Stimulated activated CD4-positive, alpha-beta T cell treated with anti-CD3 and anti-CD28 coated beads, Interleukin-12 subunit alpha, Interleukin-12 subunit beta, amount 100 ng/mL, for 24 hours (primary cell): ENCODE results near the gene SH3TC1.

Experiments
- DNase-seq, 2 experiments: peaks; one replicate each; pipeline ENCODE4 v3.0.0-alpha.2; 2020; ENCODE audit warnings: low read depth in 2 of 2

Gene SH3TC1

DNA sequence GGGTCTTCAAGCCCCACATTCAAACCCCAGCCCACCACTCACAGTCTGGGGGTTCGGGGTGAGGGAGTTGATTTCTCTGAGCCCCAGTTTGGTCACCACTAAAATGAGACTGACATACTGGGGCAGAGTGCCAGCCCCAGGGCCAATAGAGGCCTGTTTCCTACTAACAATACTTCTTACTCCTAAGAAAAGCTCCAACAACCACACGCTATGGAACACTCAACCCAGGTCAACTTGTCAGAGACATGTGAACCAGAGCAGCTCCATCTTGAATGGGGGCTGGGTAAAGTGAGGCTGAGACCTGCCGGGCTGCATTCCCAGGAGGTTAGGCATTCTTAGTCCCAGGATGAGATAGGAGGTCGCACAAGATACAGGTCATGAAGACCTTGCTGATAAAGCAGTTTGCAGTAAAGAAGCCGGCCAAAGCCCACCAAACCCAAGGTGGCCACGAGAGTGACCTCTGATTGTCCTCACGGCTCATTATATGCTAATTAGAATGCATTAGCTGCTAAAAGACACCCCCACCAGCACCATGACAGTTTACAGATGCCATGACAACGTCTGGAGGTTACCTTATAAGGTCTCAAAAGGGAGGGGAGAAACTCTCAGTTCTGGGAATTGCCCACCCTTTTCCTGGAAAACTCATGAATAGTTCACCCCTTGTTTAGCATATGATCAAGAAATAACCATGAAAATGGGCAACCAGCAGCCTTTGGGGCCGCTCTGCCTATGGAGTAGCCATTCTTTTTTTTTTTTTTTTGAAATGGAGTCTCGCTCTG, 43.9 kb downstream of the SH3TC1 start:
- DNase-seq, result no peak

DNA sequence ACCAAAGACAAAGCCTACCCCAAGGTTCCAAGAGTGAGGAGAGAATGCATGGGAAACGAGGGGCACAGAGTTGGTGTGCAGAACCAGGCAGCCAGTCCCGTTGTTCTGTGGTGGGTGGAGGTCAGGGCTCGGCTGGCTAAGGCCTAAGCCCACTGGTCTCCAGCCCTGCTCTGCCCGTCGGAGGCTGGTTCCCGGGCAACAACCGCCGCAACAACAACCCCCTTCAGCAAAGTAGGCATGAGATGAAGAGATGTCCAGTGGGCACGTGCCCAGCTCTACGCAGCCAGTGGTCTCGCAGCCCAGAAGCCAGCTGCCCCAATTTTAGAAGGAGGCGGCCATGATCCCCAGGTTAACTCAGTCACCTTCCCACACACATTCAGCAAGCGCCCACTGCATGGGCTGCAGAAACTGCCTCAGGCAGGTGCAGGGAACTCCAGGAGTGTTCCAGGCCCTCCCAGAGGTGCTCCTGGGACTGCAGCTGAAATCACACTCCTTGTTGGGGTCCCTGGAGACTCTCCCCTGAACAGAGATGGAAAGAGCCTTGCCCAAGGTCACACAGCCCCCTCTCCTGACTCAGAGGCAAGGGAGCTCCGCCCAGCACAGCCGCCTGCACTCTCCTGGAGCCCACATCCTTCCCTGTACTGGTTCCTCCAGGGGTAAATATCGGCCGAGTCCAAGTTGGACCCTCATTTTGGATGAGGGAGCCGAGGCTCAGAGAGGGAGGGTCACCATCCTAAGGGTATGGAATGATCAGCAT, 45.1 kb downstream of the SH3TC1 start:
- DNase-seq, result no peak

DNA sequence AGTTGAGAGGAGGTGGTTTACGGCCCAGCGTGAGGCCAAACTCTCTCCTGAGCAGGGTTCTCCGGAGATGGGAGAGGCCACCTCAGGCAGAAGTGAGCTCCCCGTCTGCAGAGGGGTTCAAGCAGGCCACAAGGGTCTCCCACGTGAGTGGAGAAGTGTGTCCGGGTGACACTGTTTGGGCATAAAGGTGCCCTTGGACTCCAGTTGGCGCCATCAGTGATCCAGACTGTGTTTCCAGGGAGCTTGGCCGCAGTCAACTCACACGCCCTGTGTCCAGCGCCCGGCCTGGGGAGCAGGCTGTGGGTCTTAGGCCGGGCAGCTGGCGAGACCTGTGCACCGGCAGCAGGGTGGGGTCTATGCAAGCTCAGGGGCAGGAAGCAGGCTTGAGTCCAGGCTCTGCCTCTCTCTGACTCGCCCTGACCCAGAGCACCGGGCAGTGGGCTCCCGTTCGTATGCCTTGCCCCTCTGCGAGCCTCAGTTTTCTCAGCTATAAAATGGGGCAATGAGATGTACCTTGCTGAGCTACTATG, 45.9 kb downstream of the SH3TC1 start:
- DNase-seq, result no peak

DNA sequence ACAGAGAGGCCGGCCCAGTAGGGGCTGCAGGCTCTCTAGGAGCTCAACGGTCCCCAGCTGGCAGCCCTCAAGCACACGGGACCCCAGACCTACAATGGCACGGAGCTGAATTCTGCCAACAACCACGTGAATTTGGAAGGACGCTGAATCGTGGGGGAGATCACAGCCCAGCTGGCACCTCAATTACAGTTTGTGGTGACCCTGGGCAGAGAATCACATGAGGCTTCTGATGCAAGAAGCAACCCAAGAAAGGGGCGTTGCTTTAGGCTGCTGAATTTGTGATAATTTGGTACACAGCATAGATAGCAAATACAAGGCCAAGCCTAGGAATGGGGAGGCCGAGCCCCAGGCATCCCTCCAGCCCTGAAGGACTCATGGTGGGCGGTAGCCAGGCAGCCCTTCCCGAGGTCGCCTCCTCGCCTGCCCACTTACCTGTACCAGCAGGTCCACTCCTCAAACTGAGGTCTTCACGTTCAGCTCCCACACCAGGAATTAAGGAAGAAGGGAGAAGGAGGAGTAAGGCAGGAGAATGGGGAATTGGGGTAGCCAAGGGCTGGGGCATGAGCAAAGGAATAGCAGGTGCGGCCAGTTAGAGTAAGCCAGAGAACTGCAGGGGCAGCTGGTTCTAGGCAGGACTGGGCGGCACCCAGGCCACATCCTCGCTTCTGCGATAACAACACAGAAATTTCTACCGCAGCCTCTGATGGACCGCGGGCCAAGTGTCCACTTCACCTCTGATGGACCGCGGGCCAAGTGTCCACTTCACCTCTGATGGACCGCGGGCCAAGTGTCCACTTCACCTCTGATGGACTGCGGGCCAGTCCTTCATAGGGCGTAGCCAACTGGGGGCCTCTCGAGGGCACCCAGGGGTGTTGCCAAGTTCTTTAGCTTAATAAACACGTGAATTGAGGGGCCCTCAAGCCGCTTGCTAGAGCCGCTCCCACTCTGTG, 47.1 kb downstream of the SH3TC1 start:
- DNase-seq, result no peak

DNA sequence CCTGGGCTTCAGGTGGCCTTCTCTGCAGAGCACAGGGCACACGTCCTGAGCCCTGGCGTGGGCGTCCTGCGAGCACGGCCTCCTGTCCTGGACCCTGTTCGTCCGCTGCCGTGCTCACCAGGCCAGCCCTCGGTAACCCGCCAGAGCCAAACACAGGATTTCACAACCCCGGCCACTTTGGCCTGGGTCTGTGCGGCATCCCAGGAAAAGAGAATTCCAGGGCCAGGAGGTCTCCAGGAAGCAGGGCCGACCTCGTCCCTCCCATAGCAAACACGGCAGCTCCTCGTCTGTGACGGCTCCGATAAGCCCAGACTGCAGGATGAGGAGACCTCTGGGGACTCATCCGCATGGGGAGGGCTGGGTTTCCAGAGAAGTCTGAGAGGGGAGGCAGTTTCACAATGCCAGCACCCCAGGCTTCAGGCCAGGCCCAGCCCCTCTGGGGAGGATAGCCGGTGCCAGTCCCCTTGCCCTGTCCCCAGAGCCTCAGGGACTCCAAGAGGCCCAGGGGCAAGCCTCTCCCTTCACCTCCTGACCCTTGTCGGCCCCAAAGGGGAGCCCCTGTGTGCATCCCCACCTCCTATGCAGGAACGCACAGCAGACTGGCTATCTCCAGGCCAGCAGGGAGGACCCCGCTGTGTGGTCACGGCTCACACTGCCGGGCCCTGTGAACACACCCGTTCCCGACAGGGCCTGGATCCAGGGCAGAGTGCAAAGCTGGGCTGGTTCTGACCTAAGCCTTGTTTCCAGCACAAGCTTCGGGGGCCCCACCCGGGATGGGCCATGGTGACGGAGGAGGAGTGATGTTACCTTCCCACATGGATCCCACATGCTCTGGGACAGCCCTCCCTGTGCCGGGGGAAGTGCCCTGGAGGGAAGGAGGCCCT, 48.2 kb downstream of the SH3TC1 start:
- no peak for DNase-seq

DNA sequence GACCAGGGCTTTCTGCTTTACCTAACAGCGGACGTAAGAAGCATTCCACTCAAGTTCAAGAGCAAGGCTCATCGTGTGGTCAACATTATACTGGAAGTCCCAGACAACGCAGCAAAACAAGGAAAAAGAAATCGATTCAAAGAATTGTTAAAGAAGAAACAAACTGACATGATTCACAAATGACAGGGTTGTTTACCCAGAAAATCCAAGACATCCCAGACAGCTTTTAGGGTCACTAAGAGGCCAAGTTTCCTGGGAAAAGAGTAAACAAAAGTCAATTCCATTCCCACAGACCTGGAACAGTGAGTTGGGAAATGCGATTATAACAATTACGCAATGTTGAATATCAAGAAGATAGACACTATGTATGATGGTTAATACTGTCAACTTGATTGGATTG, 49.0 kb downstream of the SH3TC1 start:
- DNase-seq, result no peak

DNA sequence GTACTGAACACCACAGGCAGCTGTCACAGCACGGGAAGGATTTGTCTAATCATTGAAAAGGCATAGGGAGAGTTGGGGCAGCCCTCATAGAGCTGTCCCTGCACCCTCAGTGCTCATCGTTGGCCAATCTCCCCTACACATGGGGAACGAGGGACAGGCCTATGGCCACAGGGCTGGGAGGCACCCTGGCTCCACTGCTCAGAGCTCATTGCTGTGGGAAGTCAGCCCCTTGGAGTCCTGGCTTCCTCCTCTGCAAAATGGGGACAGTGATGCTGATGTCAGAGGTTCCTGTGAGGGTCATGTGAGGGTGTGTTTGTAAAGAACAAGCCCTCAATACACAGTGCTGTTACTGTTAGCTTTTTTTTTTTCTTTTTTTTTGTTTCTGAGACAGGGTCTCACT, 51.1 kb downstream of the SH3TC1 start:
- DNase-seq, result no peak

DNA sequence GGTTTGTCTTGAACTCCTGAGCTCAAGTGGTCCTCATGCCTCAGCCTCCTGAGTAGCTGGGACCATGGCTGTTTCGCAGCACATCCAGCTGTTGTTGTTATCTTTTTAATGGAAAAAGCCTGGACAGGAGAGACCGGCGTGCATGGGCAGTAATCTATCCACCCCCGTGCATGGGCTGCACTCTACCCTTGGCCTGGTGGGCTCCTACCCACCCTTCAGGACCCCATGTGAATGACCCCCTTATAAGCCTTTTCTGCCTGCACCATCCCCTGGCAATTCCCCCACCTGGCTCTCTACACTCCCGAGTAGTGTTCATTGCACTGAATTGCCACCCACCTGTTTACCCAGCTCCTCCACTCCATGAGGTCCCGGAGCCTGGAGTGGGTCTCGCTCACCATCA, 51.5 kb downstream of the SH3TC1 start:
- no peak for DNase-seq

DNA sequence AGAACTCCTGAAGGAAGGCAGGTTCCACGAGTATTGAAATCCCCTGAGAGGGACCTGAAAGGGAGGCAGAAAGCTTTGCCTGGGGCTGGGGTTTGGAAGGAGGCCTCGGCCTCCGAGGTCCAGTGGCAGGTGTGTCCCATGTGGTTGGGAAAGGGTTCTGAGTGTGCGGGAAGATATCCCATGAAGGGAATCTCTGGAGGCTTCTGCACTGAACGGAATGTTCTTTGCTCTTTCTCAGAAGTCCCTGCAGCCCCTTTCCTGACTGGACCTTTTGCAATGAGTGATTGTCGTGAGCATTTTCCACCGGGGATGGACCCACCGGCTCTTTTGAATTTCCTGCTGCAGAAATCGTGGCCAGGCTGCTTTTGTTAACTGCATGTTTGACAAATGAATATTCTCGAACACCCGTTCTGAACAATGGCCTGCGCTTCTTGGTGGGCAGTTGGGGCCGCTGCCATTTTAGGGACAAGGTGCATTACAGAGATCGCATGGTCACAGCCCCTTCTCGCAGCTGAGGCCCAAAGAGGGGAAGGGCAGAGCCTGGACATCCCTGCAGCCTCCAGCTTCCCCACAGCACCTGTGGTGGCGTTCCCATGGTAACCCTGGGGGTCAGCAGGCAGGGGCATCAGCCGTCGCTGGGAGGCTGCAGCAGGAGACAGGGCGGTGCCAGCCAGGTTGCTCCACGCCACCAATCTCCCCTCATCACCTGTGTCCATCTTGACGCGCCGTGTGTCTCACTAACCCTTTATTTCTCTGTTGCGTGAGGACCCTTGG, 52.2 kb downstream of the SH3TC1 start:
- DNase-seq, result no peak

DNA sequence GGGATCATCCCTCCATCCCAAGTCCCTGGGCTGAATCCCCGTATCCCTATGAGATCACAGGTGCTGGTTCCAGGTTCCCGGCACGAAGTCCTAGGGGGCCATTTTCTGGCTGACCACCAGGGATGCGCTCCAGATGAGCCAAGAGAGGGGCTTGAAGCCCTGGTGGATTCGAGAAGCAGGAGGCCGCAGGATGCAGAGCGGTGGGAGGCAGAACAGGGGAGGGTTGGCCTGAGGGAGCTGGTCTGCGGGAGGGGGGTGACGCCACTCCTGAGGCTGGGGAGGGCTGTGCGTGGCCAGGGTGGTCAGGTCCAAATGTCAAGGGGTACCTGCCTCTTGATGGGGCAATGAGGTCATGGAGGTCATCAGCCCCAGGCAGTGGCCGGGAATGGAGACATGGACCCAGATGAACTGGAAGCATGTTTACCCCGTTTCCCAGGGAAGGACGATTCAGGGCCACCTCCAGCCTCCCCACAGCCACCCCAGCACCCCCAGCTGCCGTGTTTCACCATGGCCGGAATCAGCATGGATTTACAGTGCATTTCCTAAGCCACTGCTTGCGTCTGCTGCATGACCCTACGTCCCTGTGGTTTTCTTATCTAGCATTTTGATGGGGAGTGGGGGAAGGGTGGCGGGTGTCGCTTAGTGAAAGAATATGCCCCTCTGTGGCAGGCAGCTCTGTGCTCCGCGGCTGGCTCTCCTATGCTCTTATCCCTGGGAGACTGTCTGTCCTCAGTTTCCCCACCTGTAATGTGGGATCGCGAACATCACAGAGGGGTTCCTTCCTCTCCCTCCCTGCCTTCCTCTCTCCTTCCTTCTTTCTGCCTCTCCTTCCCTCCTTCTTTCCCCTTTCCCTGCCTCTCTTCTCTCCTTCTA, 53.4 kb downstream of the SH3TC1 start:
- DNase-seq, result no peak

DNA sequence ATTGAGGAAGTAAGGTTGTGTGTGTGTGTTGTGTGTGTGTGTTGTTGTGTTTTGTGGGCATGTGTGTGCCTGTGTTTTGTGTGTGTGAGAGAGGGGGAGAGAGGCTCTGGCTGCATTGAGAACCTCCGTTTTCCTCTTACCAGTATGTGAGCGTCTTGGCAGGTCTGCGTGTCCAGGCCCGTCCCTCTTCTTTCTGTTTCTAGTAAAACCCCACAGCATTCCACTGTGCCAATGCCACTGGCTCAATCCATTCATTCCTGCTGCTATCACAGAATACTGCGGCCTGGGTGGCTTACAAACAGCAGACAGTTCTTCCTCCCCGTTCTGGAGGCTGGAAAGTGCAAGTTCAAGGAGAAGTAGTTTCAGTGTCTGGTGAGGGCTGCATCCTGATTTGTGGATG, 55.0 kb downstream of the SH3TC1 start:
- no peak for DNase-seq

DNA sequence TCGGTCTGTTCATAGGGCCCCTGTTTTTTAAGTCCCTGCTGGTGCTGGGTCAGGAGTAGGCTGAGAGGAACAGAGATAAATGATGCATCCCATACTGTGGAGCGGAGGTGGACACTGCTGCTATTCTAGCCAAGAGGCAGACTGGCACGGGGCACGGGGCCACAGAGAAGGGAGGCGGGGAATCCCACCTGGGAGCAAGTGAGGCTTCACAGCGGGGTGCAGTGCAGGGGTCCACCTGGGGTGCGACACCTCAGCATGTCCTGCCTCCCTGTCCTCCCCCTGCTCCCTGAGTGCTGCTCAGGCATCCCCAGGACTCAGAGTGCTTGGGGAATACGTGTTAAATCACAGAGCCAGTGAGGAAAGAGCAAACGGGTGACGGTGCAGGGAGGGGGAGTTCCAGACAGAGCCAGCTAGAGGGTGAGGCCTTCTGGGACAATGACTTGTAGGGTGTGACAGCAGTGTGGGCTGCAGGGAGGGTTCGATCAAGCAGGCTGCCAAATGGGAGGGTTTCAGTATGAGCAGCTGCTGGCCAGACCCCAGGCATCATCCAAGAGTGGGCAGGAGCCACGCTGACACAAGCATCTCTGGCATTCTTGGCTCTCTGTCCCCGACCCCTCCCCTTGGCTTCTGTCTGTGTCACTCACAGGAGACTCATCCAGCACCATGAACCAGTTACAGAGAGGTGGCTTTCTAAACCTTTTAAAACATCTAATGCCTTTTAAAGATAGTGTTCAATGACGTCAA, 56.8 kb downstream of the SH3TC1 start:
- no peak for DNase-seq

DNA sequence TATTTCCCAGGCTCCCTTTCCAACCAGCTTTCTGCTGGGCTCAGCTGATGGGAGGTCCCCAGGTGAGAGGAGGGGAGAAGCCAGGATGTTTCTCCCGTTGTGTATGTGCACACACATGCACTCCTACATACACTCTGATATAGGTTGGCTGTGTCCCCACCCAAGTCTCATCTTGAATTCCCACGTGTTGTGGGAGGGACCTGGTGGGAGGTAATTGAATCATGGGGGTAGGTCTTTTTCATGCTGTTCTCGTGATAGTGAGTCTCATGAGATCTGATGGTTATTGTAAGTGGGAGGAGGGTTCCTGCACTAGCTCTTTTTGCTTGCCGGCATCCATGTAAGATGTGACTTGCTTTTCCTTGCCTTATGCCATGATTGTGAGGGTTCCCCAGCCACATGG, 58.8 kb downstream of the SH3TC1 start:
- DNase-seq, result no peak

DNA sequence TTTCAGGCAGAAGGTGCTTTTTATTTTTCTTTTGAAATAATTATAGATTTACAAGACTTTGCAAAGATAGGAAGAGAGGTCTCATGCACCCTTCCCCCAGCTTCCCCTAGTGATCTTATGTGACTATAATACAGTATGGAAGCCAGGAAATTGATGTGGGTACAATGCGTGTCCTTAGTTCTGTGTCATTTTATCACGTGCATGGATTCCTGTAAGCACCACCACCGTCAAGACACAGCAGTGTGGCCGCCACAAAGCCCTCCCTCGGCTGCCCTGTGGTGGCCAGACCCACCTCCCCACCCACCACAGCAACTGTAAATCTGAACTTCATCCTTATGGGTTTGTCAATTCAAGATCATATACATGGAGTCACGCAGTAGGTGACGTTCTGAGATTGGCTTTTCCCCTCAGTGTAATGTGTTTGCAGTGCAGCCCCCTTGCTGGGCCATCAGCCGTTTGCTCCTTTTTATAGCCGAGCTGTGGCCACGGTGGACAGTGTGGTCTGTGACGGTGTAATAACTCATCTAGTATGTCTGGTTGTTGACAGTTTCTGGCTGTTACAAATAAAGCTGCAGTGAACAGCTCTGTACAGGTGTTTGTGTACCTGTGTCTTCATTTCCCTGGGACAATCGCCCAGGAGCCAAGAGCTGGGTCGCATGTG, 59.6 kb downstream of the SH3TC1 start:
- no peak for DNase-seq

DNA sequence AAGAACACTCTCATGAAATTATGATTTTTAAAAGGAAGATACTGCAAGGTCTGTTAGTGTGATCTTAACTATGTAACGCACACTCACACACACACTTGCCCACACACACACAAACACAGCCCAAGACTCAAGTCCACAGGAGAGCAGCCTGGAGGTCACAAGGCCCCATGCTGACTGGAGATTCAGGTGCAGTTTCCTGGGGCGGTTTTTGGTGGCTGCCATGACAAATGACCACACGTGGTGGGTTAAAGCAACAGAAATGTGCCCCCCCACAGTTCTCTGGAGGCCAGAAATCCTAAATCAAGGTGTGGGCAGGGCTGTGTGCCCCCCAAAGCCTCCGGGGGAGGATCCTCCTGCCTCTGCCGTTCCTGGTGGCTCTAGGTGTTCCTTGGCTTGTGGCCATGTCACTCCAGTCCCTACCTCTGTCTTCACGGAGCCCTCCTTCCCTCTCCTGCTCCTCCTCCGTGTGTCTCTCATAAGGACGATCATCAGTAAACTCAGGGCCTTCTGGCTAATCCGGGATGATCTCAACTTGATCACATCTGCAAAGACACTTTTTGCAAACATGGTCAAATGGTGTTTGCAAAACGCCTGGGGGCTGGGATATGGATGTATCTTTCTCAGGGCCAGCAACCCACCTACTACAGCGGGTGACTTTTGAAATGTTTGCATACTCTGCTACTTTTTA, 60.8 kb downstream of the SH3TC1 start:
- no peak for DNase-seq

DNA sequence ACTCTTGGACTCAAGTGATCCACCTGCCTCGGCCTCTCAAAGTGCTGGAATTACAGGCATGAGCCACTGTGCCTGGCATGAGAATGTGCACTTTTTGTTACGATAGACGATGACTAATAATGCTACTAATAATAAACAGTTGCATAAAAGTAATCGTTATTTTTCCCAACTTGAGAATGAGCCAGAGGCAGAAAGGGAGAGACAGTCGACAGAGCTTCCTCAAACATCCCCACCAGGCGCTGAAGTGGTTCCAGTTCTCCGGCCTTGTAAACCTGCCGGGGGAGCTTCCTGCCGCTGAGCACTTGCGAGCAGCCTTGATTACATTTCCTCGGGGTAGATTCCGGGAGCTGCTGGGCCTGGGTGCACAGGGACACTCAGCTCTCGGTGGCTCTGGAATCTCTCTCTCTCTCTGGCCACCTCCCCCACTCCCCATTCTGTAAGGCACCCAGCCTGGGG, 61.6 kb downstream of the SH3TC1 start:
- no peak for DNase-seq

DNA sequence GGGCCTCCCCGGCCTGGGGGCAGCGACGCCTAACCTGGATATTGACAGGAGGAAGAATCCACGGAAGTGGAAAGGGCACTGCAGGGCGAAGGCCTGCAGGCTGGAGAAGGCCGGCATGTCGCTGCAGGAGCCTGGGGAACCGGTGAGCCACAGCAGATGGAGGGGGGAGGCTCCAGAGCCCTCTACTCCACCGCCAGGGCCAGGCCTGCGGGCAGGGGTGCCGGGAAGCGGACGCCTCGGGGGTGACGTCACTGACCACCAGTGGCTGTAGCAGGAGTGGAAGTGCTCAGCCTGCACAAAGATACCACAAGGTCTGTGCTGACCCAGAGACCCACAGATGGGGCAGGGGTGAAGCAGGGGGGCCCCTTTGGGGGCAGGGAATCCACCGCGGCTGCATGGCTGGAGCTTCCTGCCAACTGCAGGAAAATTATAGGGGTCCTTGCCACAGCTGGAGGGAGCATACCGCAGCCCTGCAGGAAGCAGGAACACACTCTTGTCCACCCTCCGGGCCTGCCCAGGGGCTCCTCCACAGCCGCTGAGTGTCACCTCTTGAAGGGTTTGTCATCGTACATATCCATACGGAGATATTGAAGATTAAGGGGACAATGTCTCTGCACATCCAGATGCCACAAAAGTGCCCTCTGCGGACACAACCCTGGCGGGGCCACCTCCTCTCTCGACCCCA, 62.9 kb downstream of the SH3TC1 start:
- DNase-seq, result no peak
